ENCODE data around the gene SEC22A. TPM values are rescaled to one million over a fixed set of nuclear protein-coding genes. Genes with fewer than 3 reads are reported as not detected.

The SEC22A gene
- total and polyA plus RNA-seq, 7 donors: 5.8 to 47.2 (median 17.8) TPM

- intact Hi-C loops (cut with DNase I): no loop called here
- no peak for DNase-seq
- peaks cover 0 to 19% (median 0%) of the 10 kb centered on the region in 4 donors for H3K36me3 ChIP-seq
- TF ChIP-seq POLR2A (IDR thresholded peaks at IDR 0.05) (no peak), POLR2AphosphoS5 (IDR thresholded peaks at IDR 0.05) (no peak), CTCF (IDR thresholded peaks at IDR 0.05) (no peak), EP300 (IDR thresholded peaks at IDR 0.05) (no peak)
- no peak overlapping the region for H3K27ac ChIP-seq
- 97 to 98% methylated on average over 2 of the region's 2 CpGs for WGBS, 2 donors
- H3K27me3 ChIP-seq: no peaks in the 10 kb centered on the region
- no peak overlapping the region for H3K4me3 ChIP-seq
- no peaks in the 10 kb centered on the region for H3K4me1 ChIP-seq
- no peaks in the 10 kb centered on the region for H3K9me3 ChIP-seq
Observed at GRCh38 chr3:123272547-123272946, 70.8 kb downstream of the SEC22A start.

- 76 to 77% methylated on average over 3 of the region's 3 CpGs for WGBS, 2 donors
- Histone ChIP-seq H3K27me3 (no peaks in the 10 kb centered on the region), H3K9me3 (no peaks in the 10 kb centered on the region), H3K4me1 (no peaks in the 10 kb centered on the region), H3K36me3 (peaks cover 0 to 7% (median under 1%) of the 10 kb centered on the region in 4 donors), H3K27ac (no peak overlapping the region), H3K4me3 (no peak overlapping the region)
- no peak for DNase-seq
- intact Hi-C loops (cut with DNase I): no loop called here
- no peak for TF ChIP-seq CTCF (IDR thresholded peaks at IDR 0.05)
- TF ChIP-seq POLR2AphosphoS5 (IDR thresholded peaks at IDR 0.05): peak in 1 of 4 donors; percentile 13
- no peak for TF ChIP-seq EP300 (IDR thresholded peaks at IDR 0.05)
Observed at GRCh38 chr3:123275691-123276090, 73.9 kb downstream of the SEC22A start.

GRCh38 chr3:123276346-123277006, 74.7 kb downstream of the SEC22A start:
- Histone ChIP-seq H3K27me3 (no peaks in the 10 kb centered on the region), H3K27ac (no peak overlapping the region), H3K36me3 (peaks cover 0 to 13% (median 3%) of the 10 kb centered on the region in 4 donors), H3K4me1 (no peaks in the 10 kb centered on the region), H3K4me3 (no peak overlapping the region), H3K9me3 (no peaks in the 10 kb centered on the region)
- no peak for DNase-seq
- TF ChIP-seq POLR2A (IDR thresholded peaks at IDR 0.05) (no peak), EP300 (IDR thresholded peaks at IDR 0.05) (no peak), POLR2AphosphoS5 (IDR thresholded peaks at IDR 0.05) (no peak), CTCF (IDR thresholded peaks at IDR 0.05) (no peak)
- WGBS, 2 donors: 86 to 87% methylated on average over 10 of the region's 10 CpGs
- intact Hi-C loops (cut with DNase I): no loop called here

GRCh38 chr3:123277106-123277505, 75.4 kb downstream of the SEC22A start:
- no peak overlapping the region for H3K4me3 ChIP-seq
- no peak for TF ChIP-seq POLR2A (IDR thresholded peaks at IDR 0.05)
- TF ChIP-seq CTCF (IDR thresholded peaks at IDR 0.05): no peak
- TF ChIP-seq EP300 (IDR thresholded peaks at IDR 0.05): no peak
- peak in 1 of 4 donors; percentile 3 for TF ChIP-seq POLR2AphosphoS5 (IDR thresholded peaks at IDR 0.05)
- intact Hi-C loops (cut with DNase I): no loop called here
- peaks cover 0 to 14% (median 3%) of the 10 kb centered on the region in 4 donors for H3K36me3 ChIP-seq
- DNase-seq: no peak
- H3K27me3 ChIP-seq: no peaks in the 10 kb centered on the region
- H3K27ac ChIP-seq: no peak overlapping the region
- H3K9me3 ChIP-seq: no peaks in the 10 kb centered on the region
- WGBS, 2 donors: 82 to 93% methylated on average over 6 of the region's 6 CpGs
- no peaks in the 10 kb centered on the region for H3K4me1 ChIP-seq

- DNase-seq: no peak
- peaks cover 0 to 26% (median 7%) of the 10 kb centered on the region in 4 donors for H3K36me3 ChIP-seq
- no peak overlapping the region for H3K4me3 ChIP-seq
- H3K27ac ChIP-seq: no peak overlapping the region
- WGBS, 2 donors: 89 to 90% methylated on average over 5 of the region's 5 CpGs
- no peak for TF ChIP-seq EP300 (IDR thresholded peaks at IDR 0.05)
- no peak for TF ChIP-seq POLR2A (IDR thresholded peaks at IDR 0.05)
- TF ChIP-seq POLR2AphosphoS5 (IDR thresholded peaks at IDR 0.05): no peak
- no peak for TF ChIP-seq CTCF (IDR thresholded peaks at IDR 0.05)
- no peaks in the 10 kb centered on the region for H3K4me1 ChIP-seq
- no peaks in the 10 kb centered on the region for H3K27me3 ChIP-seq
- no peaks in the 10 kb centered on the region for H3K9me3 ChIP-seq
- intact Hi-C loops (cut with DNase I): no loop called here
Observed at GRCh38 chr3:123278446-123278845, 76.7 kb downstream of the SEC22A start.
